Fibroblast of lung (primary cell): Measurements from ENCODE around the gene STIM1.

Source experiments
- CTCF ChIP-seq, 2 donors: IDR thresholded peaks in 1 of 2; conservative IDR thresholded peaks in 1 of 2; 1 replicate in 1 of 2; 2 replicates in 1 of 2; pipeline ENCODE4 v1.5.1; 2011 to 2012; ENCODE audit warnings: low read length in 2 of 2, control low read depth in 1 of 2, inconsistent platforms in 1 of 2, low read depth in 1 of 2, mild to moderate bottlenecking in 1 of 2
- EZH2 ChIP-seq: IDR thresholded peaks from 2 replicates; pipeline ENCODE4 v1.5.1; 2012; ENCODE audit warnings: low read length, control low read depth, mild to moderate bottlenecking; ENCODE audit errors: missing control alignments

GRCh38 chr11:3816673-3817072 lies 38.8 kb upstream of the STIM1 start:
- TF ChIP-seq EZH2 = no peak
- TF ChIP-seq CTCF (conservative IDR thresholded peaks at IDR 0.05 in 1 of 2, IDR thresholded peaks at IDR 0.05 in 1 of 2; ENCODE audit: low read depth in 1 of 2, low read length in 2 of 2) = no peak
